B cell (primary cell): ENCODE measurements around the gene PPP2R2C.

Source experiments
- CTCF ChIP-seq: fragments of 200-600 bp; IDR thresholded peaks from one replicate; pipeline ENCODE4 v1.8.0; 2022; ENCODE audit warnings: antibody characterized with exemption, mild to moderate bottlenecking
- EZH2 ChIP-seq: IDR thresholded peaks from 2 replicates; pipeline ENCODE4 v1.6.1; 2012; ENCODE audit warnings: borderline replicate concordance, low read depth, mild to moderate bottlenecking, moderate library complexity, low read length; ENCODE audit not compliant: insufficient read depth, poor library complexity, severe bottlenecking

- TF ChIP-seq CTCF (no peak), EZH2 (no peak)
These were observed 121.0 kb downstream of the PPP2R2C start for GRCh38 chr4:6351246-6352000.
